Measurements from ENCODE around the gene APC. TPM values are rescaled to one million over a fixed set of nuclear protein-coding genes. Genes with fewer than 3 reads are reported as not detected.

The APC gene
- total and polyA plus RNA-seq, 2 of the 8 experiments (the other 6 are each of a cell fraction or from before 2014, with no cell fraction given): 6.8 to 41.9 TPM

DNA sequence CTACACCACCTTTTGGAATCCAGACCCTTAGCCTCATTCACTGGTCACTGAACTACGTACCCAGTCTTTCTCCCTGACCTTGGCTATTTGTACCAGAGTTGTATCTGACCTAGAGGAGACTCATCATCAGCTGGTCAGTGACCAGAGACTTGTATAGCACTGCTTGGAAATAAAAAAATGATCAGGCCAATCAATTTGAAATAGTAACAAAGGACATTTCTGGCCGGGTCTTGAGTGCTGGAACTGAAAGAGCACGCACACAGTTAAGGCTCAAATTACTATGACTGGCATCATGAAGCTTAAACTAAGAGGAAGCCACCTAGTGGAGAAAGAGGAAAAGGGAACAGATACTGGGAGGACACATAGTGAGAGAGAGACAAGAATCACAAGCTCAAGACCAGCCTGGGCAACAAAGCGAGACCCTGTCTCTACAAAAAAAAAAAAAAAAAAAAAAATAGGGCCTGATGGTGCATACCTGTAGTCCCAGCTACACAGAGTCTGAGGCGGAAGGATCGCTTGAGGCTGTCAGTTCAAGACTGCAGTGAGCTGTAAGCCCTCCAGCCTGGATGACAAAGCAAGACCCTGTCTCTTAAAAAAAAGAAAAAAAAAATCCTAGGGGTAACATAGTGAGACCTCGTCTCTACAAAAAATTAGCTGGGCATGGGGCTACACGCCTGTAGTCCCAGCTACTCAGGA is 110.6 kb downstream of the APC start (continued):
- TF ChIP-seq, protein P1, sequence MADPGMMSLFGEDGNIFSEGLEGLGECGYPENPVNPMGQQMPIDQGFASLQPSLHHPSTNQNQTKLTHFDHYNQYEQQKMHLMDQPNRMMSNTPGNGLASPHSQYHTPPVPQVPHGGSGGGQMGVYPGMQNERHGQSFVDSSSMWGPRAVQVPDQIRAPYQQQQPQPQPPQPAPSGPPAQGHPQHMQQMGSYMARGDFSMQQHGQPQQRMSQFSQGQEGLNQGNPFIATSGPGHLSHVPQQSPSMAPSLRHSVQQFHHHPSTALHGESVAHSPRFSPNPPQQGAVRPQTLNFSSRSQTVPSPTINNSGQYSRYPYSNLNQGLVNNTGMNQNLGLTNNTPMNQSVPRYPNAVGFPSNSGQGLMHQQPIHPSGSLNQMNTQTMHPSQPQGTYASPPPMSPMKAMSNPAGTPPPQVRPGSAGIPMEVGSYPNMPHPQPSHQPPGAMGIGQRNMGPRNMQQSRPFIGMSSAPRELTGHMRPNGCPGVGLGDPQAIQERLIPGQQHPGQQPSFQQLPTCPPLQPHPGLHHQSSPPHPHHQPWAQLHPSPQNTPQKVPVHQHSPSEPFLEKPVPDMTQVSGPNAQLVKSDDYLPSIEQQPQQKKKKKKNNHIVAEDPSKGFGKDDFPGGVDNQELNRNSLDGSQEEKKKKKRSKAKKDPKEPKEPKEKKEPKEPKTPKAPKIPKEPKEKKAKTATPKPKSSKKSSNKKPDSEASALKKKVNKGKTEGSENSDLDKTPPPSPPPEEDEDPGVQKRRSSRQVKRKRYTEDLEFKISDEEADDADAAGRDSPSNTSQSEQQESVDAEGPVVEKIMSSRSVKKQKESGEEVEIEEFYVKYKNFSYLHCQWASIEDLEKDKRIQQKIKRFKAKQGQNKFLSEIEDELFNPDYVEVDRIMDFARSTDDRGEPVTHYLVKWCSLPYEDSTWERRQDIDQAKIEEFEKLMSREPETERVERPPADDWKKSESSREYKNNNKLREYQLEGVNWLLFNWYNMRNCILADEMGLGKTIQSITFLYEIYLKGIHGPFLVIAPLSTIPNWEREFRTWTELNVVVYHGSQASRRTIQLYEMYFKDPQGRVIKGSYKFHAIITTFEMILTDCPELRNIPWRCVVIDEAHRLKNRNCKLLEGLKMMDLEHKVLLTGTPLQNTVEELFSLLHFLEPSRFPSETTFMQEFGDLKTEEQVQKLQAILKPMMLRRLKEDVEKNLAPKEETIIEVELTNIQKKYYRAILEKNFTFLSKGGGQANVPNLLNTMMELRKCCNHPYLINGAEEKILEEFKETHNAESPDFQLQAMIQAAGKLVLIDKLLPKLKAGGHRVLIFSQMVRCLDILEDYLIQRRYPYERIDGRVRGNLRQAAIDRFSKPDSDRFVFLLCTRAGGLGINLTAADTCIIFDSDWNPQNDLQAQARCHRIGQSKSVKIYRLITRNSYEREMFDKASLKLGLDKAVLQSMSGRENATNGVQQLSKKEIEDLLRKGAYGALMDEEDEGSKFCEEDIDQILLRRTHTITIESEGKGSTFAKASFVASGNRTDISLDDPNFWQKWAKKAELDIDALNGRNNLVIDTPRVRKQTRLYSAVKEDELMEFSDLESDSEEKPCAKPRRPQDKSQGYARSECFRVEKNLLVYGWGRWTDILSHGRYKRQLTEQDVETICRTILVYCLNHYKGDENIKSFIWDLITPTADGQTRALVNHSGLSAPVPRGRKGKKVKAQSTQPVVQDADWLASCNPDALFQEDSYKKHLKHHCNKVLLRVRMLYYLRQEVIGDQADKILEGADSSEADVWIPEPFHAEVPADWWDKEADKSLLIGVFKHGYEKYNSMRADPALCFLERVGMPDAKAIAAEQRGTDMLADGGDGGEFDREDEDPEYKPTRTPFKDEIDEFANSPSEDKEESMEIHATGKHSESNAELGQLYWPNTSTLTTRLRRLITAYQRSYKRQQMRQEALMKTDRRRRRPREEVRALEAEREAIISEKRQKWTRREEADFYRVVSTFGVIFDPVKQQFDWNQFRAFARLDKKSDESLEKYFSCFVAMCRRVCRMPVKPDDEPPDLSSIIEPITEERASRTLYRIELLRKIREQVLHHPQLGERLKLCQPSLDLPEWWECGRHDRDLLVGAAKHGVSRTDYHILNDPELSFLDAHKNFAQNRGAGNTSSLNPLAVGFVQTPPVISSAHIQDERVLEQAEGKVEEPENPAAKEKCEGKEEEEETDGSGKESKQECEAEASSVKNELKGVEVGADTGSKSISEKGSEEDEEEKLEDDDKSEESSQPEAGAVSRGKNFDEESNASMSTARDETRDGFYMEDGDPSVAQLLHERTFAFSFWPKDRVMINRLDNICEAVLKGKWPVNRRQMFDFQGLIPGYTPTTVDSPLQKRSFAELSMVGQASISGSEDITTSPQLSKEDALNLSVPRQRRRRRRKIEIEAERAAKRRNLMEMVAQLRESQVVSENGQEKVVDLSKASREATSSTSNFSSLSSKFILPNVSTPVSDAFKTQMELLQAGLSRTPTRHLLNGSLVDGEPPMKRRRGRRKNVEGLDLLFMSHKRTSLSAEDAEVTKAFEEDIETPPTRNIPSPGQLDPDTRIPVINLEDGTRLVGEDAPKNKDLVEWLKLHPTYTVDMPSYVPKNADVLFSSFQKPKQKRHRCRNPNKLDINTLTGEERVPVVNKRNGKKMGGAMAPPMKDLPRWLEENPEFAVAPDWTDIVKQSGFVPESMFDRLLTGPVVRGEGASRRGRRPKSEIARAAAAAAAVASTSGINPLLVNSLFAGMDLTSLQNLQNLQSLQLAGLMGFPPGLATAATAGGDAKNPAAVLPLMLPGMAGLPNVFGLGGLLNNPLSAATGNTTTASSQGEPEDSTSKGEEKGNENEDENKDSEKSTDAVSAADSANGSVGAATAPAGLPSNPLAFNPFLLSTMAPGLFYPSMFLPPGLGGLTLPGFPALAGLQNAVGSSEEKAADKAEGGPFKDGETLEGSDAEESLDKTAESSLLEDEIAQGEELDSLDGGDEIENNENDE (IDR thresholded peaks at IDR 0.05; ENCODE audit: insufficient replicate concordance, low read length): no peak
- no peak for TF ChIP-seq RXRA (IDR thresholded peaks at IDR 0.05; ENCODE audit: insufficient read depth, low read depth, low read length)
- no peak for TF ChIP-seq HDAC2 (IDR thresholded peaks at IDR 0.05; ENCODE audit: borderline replicate concordance in 1 of 2, low read depth in 2 of 2, low read length in 2 of 2)
- no peak for TF ChIP-seq PHF8 (conservative IDR thresholded peaks at IDR 0.05; ENCODE audit: low read depth, low read length)
- peak; percentile 47 to 53 for TF ChIP-seq RAD21 (IDR thresholded peaks at IDR 0.05 in 1 of 2, conservative IDR thresholded peaks at IDR 0.05 in 1 of 2; ENCODE audit: low read depth in 2 of 2, low read length in 2 of 2)
- TF ChIP-seq POLR2AphosphoS5 (IDR thresholded peaks at IDR 0.05; ENCODE audit: low read depth, low read length): no peak
- no peak for TF ChIP-seq RNF2 (IDR thresholded peaks at IDR 0.05; ENCODE audit: borderline replicate concordance, low read depth, low read length, missing control alignments, poor library complexity, severe bottlenecking)
